HL-60 (cell line): ENCODE data around the gene DYNC1H1.

ENCODE experiments used
- POLR2AphosphoS5 ChIP-seq: IDR thresholded peaks from 2 replicates; pipeline ENCODE4 v1.6.1; 2012; ENCODE audit warnings: low read depth
- TF ChIP-seq, protein P1 (sequence below): IDR thresholded peaks from one replicate; pipeline ENCODE4 v1.5.1; 2011; ENCODE audit warnings: low read length, control low read depth, inconsistent platforms; ENCODE audit not compliant: insufficient read depth
- TF ChIP-seq, protein P2 (sequence below): IDR thresholded peaks from 2 replicates; pipeline ENCODE4 v1.6.1; 2012; ENCODE audit warnings: low read depth; ENCODE audit not compliant: insufficient replicate concordance

- TF ChIP-seq, protein P1, sequence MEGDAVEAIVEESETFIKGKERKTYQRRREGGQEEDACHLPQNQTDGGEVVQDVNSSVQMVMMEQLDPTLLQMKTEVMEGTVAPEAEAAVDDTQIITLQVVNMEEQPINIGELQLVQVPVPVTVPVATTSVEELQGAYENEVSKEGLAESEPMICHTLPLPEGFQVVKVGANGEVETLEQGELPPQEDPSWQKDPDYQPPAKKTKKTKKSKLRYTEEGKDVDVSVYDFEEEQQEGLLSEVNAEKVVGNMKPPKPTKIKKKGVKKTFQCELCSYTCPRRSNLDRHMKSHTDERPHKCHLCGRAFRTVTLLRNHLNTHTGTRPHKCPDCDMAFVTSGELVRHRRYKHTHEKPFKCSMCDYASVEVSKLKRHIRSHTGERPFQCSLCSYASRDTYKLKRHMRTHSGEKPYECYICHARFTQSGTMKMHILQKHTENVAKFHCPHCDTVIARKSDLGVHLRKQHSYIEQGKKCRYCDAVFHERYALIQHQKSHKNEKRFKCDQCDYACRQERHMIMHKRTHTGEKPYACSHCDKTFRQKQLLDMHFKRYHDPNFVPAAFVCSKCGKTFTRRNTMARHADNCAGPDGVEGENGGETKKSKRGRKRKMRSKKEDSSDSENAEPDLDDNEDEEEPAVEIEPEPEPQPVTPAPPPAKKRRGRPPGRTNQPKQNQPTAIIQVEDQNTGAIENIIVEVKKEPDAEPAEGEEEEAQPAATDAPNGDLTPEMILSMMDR, result no peak
- TF ChIP-seq, protein P2, sequence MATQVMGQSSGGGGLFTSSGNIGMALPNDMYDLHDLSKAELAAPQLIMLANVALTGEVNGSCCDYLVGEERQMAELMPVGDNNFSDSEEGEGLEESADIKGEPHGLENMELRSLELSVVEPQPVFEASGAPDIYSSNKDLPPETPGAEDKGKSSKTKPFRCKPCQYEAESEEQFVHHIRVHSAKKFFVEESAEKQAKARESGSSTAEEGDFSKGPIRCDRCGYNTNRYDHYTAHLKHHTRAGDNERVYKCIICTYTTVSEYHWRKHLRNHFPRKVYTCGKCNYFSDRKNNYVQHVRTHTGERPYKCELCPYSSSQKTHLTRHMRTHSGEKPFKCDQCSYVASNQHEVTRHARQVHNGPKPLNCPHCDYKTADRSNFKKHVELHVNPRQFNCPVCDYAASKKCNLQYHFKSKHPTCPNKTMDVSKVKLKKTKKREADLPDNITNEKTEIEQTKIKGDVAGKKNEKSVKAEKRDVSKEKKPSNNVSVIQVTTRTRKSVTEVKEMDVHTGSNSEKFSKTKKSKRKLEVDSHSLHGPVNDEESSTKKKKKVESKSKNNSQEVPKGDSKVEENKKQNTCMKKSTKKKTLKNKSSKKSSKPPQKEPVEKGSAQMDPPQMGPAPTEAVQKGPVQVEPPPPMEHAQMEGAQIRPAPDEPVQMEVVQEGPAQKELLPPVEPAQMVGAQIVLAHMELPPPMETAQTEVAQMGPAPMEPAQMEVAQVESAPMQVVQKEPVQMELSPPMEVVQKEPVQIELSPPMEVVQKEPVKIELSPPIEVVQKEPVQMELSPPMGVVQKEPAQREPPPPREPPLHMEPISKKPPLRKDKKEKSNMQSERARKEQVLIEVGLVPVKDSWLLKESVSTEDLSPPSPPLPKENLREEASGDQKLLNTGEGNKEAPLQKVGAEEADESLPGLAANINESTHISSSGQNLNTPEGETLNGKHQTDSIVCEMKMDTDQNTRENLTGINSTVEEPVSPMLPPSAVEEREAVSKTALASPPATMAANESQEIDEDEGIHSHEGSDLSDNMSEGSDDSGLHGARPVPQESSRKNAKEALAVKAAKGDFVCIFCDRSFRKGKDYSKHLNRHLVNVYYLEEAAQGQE, result no peak
- no peak for TF ChIP-seq POLR2AphosphoS5
Measured at GRCh38 chr14:101939646-101940170, 24.7 kb upstream of the DYNC1H1 start.
